ENCODE measurements around the gene TMEM11.
A peak's percentile ranks its signal among the peaks of the same experiment; 100 is the strongest.

The TMEM11 gene

GRCh38 chr17:21160401-21160800 lies 53.6 kb downstream of the TMEM11 start:
- no peak overlapping the region for H3K4me3 ChIP-seq (ENCODE audit: control insufficient read depth, low read depth, low read length)
- DNase-seq (ENCODE audit: low read depth) = peak; percentile 31
- no peak for TF ChIP-seq CTCF (conservative IDR thresholded peaks at IDR 0.05; ENCODE audit: control insufficient read depth, insufficient read depth, low read depth, low read length)

- no peak overlapping the region for H3K4me3 ChIP-seq (ENCODE audit: control insufficient read depth, low read depth, low read length)
- DNase-seq (ENCODE audit: low read depth) = no peak
- no peak for TF ChIP-seq CTCF (conservative IDR thresholded peaks at IDR 0.05; ENCODE audit: control insufficient read depth, insufficient read depth, low read depth, low read length)
Measured at GRCh38 chr17:21157586-21158370, 56.2 kb downstream of the TMEM11 start.

GRCh38 chr17:21152731-21153130 lies 61.2 kb downstream of the TMEM11 start:
- H3K4me3 ChIP-seq (ENCODE audit: control insufficient read depth, low read depth, low read length) = no peak overlapping the region
- TF ChIP-seq CTCF (conservative IDR thresholded peaks at IDR 0.05; ENCODE audit: control insufficient read depth, insufficient read depth, low read depth, low read length) = no peak

GRCh38 chr17:21149621-21150020 lies 64.3 kb downstream of the TMEM11 start:
- no peak for DNase-seq (ENCODE audit: low read depth)
- TF ChIP-seq CTCF (conservative IDR thresholded peaks at IDR 0.05; ENCODE audit: control insufficient read depth, insufficient read depth, low read depth, low read length) = no peak
- H3K4me3 ChIP-seq (ENCODE audit: control insufficient read depth, low read depth, low read length) = no peak overlapping the region

More at GRCh38 chr17:21152731-21153130, 61.2 kb downstream of the TMEM11 start:
- DNase-seq (ENCODE audit: low read depth) = no peak
